Erythroblast (primary cell): ENCODE results near the gene PLXND1.

Experiments
- GATA1 ChIP-seq: IDR thresholded peaks from 2 replicates; pipeline ENCODE4 v1.6.1; 2011; ENCODE audit warnings: low read depth, mild to moderate bottlenecking, control low read depth, low read length, moderate library complexity
- POLR2A ChIP-seq: IDR thresholded peaks from 2 replicates; pipeline ENCODE4 v1.6.1; 2011; ENCODE audit warnings: mild to moderate bottlenecking, low read length

DNA sequence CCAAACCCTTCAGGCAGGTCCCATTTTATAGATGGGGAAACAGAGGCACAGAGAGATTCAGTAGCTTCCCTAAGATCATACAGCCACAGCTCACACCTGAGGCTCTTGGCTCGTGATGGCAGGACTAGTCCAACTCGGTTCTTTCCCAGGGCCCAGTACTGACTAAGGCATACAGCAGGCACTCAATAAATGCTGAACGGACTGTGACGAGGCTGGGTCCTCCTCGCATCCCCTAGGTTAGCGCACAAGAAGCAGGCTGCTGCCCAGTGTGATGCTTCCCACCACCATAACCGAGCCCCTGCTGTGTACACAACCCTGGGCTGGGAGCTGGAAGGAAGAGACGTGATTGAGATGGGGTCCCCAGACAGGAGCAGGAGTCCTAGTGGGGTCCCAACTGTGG, 24.9 kb downstream of the PLXND1 start:
- TF ChIP-seq POLR2A = no peak
- no peak for TF ChIP-seq GATA1
